ENCODE results near the gene UTS2R.
"Not testable (repeated sequence)": the region's sequence is repeated elsewhere in the genome, so short reads cannot be mapped to it uniquely, and the experiment has no call there.

The UTS2R gene

DNA sequence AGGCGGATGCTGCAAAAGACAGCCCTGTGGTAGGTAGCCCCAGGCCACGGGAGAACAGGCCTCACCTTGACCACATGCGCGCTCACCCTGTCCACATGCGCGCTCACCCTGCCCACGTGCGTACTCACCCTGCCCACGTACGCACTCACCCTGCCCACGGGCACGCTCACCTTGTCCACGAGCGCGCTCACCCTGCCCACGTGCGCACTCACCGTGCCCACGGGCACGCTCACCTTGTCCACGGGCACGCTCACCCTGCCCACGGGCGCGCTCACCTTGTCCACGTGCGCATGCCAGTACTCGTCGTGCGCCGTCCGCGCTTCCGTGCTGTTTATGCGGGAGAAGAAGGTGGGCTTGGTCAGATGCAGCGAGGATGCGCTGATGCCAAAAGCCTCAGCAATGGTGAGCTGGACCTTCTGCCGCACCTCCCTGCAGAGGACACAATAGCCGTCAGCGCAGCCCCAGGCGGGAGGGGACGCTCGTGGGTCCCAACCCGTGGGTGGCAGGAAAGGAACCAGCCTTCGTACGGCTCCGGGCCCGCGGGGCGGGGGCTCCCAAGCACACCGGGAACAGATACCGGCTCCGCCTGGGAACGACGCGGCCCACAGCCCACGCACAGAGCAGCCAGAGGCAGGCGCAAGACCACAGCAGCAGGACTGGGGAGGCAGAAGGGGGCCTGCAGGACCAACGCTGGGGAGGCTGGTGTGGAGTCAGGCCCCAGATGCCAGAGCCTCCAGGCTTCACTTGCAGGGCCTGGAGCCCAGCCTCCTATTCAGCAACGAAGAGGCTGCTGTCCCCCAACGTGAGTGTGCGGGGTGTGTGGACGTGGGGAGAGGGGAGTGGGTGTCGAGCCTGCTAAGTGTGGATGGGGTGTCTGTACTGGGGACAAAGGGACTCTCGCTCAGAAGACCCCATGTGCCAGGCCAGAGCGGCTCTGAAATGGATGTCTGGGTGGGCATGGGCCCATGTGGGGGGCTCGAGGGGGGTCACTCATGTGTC lies 32.4 kb downstream of the UTS2R start:
- no peak for TF ChIP-seq POLR2A (IDR thresholded peaks at IDR 0.05; ENCODE audit: low read length)
- no peak for TF ChIP-seq GATA1 (IDR thresholded peaks at IDR 0.05; ENCODE audit: low read depth, low read length)

DNA sequence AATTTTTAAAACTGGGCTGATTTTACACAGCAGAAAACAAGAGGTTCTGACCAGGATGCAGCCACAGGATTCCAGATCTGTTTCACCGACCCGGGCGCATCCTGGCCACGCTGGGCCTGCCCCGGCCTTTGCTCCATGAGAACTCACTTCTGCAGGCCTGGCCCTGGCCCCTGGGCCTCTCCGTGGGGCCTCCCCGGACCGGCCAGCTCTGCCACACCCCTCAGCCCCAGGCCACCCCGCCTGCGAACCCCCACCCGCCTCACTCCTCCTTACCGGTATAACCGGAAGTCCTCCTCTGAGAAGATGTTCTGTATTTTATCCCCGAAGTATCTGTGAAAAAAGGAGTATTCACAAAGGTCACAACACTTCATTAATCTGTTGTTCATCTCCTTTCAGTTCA lies 33.5 kb downstream of the UTS2R start:
- no peak for DNase-seq
- TF ChIP-seq POLR2A (IDR thresholded peaks at IDR 0.05; ENCODE audit: low read length) (no peak), GATA1 (IDR thresholded peaks at IDR 0.05; ENCODE audit: low read depth, low read length) (no peak)

More for the DNA sequence above, 32.4 kb downstream of the UTS2R start:
- DNase-seq, result no peak

- no peak for TF ChIP-seq GATA1 (IDR thresholded peaks at IDR 0.05; ENCODE audit: low read depth, low read length)
- TF ChIP-seq POLR2A (IDR thresholded peaks at IDR 0.05; ENCODE audit: low read length), result no peak
These were observed 34.6 kb downstream of the UTS2R start for GRCh38 chr17:82406131-82406671.

GRCh38 chr17:82407255-82407654 lies 35.7 kb downstream of the UTS2R start:
- no peak for TF ChIP-seq GATA1 (IDR thresholded peaks at IDR 0.05; ENCODE audit: low read depth, low read length)
- no peak for TF ChIP-seq POLR2A (IDR thresholded peaks at IDR 0.05; ENCODE audit: low read length)
- no peak for DNase-seq

More at GRCh38 chr17:82406131-82406671, 34.6 kb downstream of the UTS2R start:
- DNase-seq, result no peak

DNA sequence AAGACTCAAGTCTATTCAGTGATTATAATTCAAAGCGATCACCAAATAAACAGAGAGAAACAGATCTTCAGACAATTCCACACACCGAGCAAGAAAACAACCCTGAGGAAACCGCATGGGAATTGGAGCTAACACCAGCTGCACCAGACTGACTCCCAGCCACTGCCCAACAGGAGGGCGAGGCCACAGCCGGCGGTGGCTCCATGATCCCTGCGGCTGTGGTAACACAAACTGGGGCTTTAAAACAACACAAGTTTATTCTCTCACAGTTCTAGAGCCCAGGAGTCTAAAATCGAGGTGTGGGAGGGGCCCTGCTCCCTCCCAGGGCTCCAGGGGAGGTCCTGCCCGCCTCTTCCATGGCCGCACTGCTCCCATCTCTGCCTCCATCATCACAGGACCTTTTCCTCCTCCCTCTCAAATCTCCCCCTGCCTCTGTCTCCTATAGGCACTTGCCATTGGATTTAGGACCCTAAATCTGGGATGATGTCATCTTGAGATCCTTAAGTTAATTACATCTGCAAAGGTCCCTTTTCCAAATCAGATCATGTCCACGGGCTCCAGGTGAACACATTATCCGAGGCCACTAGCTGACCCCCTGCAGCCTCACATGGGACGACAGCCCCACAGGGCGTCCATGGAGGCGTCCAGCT lies 36.8 kb downstream of the UTS2R start:
- TF ChIP-seq GATA1 (IDR thresholded peaks at IDR 0.05; ENCODE audit: low read depth, low read length), result no peak
- no peak for TF ChIP-seq POLR2A (IDR thresholded peaks at IDR 0.05; ENCODE audit: low read length)
- no peak for DNase-seq

- no peak for DNase-seq
- TF ChIP-seq POLR2A (IDR thresholded peaks at IDR 0.05; ENCODE audit: low read length) (no peak), GATA1 (IDR thresholded peaks at IDR 0.05; ENCODE audit: low read depth, low read length) (no peak)
These were observed 37.4 kb downstream of the UTS2R start for GRCh38 chr17:82408938-82409318.

- TF ChIP-seq POLR2A (IDR thresholded peaks at IDR 0.05; ENCODE audit: low read length) (no peak), GATA1 (IDR thresholded peaks at IDR 0.05; ENCODE audit: low read depth, low read length) (no peak)
- no peak for DNase-seq
These were observed 38.6 kb downstream of the UTS2R start for GRCh38 chr17:82410014-82410716.

- no peak for DNase-seq
- TF ChIP-seq POLR2A (IDR thresholded peaks at IDR 0.05; ENCODE audit: low read length), result no peak
- TF ChIP-seq GATA1 (IDR thresholded peaks at IDR 0.05; ENCODE audit: low read depth, low read length), result no peak
These were observed 40.0 kb downstream of the UTS2R start for GRCh38 chr17:82411396-82412053.

DNA sequence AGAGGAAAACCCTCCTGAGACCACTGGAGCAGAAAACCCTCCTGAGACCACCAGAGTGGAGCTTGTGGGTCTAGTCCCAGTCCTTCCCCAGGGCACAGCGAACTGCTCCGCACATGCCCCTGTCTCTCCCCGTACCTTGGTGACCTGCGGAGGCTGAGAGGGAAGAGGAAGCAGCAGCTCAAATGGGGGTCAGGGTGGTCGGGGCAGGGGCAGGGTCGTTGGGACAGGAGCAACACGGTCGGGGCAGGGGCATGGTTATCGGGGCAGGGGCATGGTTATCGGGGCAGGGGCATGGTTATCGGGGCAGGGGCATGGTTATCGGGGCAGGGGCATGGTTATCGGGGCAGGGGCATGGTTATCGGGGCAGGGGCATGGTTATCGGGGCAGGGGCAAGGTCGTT lies 40.5 kb downstream of the UTS2R start:
- DNase-seq, result not testable (repeated sequence)

GRCh38 chr17:82412535-82413520 lies 41.3 kb downstream of the UTS2R start:
- no peak for TF ChIP-seq GATA1 (IDR thresholded peaks at IDR 0.05; ENCODE audit: low read depth, low read length)
- no peak for TF ChIP-seq POLR2A (IDR thresholded peaks at IDR 0.05; ENCODE audit: low read length)
- peak; percentile 32 to 56 for DNase-seq

DNA sequence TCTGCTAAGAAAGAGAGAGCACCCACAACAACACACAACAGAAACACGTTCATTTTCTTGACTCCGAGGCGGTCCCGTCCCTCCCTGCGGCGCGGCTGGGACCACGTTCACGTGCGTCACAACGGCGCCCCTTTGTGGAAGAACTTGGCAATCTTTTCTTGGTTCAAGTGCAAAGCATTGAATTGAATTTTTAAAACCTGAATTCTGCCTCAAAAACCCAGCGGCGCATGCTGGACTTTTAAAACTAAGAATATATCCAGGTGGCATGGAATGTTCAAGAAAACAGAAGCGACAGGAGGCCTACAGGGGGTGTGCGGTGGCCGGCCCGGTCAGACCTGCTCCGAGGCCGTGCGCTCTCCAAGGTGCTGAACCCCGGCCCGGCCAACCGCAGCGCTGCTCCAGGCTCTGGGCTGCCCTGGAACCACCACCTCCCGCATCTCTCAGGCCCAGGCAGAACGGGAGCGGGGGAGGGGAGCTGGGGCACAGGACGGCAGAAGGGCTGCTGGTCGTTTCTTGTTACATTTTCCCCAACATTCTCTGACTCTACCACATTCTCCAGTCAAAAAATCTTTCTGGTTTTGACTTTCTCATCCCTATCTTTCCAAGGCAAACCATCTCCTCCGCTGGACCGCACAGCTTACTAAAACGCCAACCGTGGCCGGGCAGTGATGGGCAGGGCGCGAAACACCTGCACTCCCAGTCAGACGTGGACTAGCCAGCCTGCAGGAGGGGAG lies 43.1 kb downstream of the UTS2R start:
- TF ChIP-seq POLR2A (IDR thresholded peaks at IDR 0.05; ENCODE audit: low read length) (no peak), GATA1 (IDR thresholded peaks at IDR 0.05; ENCODE audit: low read depth, low read length) (no peak)
- peak; percentile 82 to 88 for DNase-seq

DNA sequence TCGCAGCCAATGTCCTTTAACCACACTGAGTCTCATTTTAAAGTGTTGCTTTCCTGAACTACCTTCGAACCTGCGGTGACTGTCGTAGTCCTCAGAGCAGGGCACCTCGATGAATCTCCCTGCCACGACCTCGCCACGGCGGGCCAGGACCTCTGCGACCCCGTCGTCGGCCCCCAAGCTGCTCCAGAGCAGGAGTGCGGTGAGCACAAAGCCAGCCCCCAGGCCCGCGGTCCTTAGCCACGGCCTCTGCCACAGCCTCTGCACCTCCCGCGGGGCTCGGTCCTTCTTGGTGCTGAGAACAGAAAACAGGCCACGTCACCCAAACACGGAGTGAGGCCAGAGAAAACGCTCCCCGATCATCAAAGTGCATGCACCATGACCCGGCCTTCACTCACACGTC lies 43.8 kb downstream of the UTS2R start:
- TF ChIP-seq POLR2A (IDR thresholded peaks at IDR 0.05; ENCODE audit: low read length), result no peak
- no peak for TF ChIP-seq GATA1 (IDR thresholded peaks at IDR 0.05; ENCODE audit: low read depth, low read length)
- DNase-seq, result no peak

All from erythroblast (primary cell).